GM18511 (cell line): ENCODE data around the gene DPH1.
A peak's percentile ranks its signal among the peaks of the same experiment; 100 is the strongest.

ENCODE experiments used
- ATAC-seq: cut with Tn5 transposase; IDR thresholded peaks from one replicate; pipeline ENCODE4 v1.9.1; 2021; ENCODE audit warnings: mild to moderate bottlenecking, moderate library complexity; ENCODE audit not compliant: unreplicated experiment

DPH1 gene

DNA sequence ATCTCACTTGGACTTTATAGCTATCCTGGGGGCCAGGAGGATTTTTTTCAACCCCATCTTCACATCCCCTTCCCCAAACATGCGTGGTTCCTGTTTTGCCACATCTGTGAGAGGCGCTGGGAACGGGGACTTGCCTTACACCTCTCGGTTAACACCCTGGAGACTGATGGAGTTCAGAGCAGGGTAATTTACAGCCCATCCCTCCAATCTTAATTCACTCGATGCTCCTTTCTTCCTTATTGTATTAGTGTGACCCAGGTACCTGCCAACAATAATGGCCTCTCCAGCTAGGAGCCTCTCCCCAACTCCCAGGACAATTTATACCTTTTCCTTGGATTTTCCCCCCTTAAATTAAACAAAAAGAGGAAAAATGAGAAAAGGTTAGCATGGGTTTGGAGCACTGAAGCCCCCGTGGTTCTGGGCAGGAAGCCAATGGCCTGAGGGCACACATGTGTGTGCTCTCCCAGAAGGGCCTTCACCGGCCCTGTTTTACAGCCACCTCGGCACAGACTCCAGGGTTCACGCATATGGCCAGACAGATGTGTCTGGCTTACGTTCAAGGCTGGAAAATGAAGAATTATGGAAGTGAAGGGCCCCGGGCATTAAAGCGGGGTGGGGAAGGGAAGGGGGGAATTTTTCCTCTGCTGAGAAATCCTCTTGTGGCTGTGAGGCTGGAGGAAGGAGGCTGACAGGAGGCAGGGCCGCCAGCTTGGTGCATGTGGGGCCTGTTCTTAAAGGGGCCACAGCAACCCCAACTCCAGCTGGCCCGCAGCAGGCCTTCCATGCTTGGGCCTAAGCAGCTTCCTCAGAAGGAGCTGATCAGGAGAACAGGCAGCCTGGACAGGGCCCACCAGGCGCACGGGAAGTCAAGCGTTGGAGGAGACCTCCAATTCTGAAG, 46.4 kb downstream of the DPH1 start:
- no peak for ATAC-seq

DNA sequence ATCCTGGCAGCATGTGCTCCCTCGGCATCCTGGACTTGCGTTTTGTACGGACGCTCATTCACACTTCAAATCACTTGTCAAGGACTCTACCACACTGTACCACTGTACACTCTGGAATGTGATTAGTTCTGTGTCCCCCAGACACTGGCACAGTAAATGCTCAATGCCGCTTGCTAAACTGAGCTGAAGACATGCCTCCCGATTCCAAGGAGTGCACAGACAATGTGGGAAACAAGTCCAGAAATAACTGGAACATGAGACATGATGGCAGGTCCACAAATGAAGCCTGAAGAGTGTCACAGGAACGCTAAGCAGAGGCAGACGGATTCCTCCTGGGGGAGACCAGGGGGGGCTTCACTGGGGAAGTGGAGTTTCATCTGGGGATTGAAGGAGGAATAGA, 47.1 kb downstream of the DPH1 start:
- no peak for ATAC-seq

DNA sequence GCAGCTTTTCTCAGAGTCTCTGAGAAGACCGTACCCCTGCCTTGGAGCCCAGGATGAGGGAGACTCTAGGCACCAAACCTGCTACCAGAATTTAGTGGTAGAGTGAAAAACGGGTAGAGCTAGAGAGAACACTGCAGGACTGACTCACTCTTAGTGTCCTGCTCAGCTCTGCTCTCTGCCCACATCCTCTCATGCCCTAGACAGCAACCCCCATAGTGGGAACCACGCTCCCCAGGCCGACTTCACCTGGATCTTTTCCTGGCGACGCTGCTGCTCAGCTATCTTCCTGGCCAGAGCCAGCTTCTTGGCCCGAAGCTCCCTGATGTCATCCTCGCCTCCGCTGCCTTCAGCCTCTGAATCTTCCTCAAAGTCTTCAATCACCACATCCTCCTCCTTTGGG, 51.6 kb downstream of the DPH1 start:
- no peak for ATAC-seq

DNA sequence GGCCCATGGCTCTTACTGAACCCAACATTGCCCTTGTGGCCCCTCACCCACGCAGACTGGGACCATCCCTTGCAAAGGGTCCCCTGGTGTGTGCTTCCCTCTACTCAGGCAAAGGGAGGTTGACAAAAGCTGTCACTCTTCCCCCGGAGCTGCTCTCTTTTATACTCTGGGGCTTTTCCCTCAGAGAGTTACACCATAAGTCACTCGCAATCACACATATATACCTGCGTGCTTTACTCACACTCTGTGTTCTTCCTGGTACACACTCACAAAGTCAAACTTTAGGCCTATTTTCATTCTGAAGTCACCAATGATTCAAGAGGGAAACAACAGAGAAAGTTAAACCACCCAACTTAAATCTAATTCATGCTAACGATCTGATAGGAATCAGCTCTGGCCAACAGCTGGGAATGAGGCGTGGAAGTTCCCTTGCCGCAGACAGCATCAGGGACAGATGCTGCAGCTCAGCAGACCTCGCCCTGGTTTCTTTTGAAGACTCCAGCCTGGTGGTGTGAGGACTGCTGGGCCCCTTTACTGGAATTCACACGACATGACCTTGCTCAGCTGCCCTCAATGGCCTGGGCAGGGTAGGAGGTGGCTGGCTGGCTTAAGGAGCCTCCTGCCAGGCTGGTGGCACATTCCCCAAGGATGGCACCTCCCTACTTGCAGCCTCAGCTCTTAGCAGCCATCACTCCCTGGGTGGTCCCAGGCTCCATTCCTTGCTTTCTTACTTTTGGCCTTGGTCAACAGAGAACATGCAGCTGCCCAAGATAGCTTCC, 52.2 kb downstream of the DPH1 start:
- ATAC-seq: no peak

DNA sequence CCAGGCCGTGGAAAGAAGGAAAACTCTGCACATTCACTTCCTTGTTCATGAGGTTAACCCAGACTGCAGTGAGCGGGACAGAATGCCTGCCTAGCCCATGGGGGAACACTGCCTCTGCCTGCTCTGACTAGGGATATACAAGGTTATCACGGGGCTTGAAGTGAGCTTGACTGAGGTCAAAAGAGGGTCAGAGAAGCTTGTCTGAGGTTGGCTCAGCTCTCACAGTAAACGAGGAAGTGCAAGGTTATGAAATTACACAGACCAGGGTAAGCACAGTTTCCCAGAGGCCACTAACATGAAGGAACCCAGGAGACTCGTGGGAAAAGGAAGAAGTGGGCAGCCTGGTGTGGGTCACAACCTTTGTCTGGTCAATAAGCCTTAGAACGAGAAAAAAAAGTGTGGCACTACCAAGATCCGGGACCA, 53.7 kb downstream of the DPH1 start:
- ATAC-seq: peak; percentile 45

DNA sequence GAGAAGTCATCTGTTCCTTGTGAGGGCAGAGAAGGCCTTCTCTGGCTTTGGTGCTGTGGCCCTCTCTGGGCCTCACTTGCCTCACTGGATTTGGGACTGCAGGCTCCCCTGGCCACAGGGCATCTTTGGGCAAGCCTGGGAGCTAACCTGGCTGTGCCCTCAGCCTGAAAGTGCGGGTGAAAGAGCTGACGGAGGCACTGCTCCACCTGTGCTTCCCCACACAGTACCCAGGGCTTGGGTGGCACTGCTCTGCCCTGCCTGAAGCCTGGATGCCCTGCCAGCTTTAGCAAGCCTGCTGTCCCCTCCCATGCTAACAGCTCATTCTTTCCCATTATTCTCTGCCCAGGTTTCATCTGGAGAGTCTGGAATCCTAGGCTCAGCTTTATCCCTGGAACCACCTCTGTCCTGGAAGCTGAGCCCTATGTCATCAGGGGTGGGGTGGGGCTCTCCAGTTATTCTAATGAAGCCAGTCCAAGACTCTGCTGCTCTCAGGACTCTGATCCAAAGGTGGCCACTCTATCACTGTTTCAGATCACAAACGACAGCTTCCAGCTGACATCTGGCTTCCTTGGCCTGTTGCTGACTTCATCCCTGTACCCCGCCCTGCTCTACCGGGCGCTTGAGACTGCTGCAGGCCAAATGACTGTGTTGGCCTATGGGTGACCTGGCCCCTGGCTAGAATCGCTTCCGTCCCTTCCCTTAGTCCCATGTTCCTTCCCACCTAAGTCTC, 54.2 kb downstream of the DPH1 start:
- ATAC-seq: no peak

DNA sequence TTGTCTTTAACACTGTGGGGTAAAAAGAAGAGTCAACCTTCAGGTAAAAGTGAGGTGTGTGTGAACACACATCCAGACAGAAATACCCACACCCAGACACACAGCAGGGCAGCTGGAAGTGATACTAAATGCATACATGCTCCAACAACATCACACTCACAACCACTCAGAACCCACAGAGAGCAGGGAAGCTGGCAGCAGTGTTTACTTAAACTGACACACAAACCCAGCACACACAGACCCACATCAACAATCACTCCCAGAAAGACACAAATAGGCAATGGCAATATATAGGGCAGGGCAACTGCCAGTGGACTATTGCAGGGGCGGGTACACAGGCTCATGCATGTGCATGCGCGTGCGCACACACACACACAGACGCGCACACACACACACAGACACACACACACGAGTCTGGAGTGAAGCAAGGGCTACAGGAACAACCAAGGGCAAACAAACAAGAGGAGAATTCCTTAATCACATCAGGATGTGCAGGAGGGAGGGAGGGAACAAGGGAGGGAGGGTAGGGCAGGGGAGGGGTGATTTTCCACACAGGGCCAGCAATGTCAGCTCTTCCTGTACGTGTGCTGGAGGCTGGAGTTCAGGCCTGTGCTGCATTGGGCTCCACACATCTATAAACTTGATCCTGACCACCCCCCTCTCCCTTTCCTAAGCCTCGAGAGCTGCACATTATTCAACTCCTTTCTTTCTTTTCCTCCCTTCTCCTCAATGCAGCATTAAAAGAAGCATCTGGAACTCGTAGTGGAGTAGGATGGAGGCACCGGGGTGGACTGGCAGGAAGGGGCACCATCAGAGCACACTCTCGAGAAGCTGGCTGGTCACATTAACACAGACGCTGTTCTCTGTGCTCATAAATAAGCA, 55.1 kb downstream of the DPH1 start:
- no peak for ATAC-seq

DNA sequence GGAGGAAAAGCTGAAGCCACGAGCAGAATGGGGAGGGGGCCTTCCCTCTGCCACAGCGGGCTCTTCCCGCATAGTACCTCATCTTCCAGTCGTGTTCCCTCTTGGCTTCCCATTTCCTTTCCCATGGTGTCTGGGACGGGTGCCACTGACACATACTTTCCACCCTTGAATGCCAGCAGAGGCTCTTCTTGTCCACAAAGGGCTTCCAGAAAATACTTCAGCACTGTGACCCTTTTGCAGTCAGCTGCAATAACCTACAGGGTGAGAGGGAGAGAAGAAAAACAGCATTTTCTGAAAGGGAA, 55.6 kb downstream of the DPH1 start:
- ATAC-seq: no peak

DNA sequence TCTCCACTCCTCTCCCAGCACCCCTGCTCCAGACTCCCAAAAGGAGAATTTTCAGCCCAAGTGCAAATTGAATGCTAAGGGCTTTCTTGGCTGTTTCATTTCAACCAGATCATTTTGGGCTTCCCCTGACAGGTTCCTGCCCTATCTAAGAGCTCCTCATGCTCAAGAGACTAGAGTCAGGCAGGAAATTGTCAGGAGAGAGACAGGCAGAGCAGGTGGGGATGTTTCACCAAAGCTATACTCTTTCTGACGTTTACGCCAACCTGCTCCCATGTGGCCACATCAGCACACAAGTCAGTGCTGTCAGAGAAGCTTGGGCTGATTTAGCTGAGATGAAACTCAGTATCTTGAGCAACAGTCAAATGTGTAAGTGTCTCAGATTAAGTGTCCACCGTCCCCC, 56.4 kb downstream of the DPH1 start:
- ATAC-seq: no peak

DNA sequence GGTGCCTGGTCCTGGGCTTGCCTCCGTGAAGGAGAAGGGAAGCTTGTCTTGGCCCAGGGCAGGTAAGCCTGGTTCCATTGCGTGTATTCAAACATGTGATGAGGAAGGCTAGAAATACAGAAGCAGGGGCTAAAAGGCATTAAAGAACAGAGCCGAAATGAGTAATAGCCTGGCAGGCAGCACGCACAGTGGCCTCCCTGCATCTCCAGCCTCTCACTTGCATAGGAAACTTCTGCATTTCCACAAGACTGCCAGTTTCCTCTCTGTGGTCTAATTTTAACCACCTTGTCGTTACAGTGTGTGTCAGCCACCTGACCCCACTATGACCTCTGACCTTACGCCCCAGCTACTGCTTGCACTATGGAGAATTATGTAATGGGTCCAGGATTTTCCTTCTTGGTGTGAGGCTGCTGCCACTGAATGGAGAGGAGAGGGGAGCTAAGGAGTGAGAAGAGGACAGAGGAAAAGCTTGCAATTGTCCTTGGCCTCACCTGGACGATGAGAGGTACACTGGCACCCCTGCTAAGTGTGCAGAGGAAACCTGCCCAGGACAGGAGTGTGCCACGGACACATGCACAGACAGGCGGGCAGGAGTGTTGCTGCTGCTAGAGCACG, 57.8 kb downstream of the DPH1 start:
- peak; percentile 54 for ATAC-seq

DNA sequence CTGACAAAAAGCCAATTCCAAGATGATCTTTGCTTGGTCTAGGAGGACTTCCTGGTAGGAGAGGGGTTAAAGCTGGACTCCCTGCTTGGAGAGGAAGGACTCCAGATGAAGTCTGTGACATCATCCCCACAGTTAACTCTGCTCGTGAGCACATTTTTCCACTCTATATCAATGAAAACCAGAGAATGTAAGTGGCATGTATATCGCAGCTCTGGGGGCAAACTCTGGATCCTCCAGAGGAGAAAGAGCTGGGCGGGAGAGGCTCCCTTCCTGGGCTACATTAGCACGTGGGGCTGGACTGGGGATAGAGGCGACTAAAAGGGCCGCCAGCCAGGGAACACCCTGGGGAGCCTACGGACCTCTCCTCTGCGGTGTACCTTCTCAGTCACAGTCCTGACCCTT, 59.1 kb downstream of the DPH1 start:
- ATAC-seq: peak; percentile 19

DNA sequence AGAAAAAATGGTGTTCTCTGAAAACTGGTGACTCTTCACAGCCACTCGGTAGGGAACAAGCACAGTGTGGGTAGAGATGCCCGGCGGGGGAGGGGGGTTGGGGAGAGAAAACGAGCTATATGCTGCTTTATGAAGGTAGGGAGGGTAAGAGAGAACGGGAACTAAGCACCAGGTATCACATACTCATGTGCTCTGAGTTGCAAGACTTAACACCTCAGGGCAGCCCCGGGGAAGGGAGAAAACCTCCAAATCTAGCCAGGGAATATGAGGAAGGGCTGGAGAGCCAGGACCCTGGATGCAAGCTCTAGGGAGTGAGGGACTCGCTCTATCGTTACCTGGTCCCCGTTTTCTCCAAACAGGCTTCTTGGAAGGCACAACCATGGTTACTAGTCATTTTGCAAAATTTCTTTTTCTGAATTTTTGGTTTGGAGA, 60.3 kb downstream of the DPH1 start:
- no peak for ATAC-seq

DNA sequence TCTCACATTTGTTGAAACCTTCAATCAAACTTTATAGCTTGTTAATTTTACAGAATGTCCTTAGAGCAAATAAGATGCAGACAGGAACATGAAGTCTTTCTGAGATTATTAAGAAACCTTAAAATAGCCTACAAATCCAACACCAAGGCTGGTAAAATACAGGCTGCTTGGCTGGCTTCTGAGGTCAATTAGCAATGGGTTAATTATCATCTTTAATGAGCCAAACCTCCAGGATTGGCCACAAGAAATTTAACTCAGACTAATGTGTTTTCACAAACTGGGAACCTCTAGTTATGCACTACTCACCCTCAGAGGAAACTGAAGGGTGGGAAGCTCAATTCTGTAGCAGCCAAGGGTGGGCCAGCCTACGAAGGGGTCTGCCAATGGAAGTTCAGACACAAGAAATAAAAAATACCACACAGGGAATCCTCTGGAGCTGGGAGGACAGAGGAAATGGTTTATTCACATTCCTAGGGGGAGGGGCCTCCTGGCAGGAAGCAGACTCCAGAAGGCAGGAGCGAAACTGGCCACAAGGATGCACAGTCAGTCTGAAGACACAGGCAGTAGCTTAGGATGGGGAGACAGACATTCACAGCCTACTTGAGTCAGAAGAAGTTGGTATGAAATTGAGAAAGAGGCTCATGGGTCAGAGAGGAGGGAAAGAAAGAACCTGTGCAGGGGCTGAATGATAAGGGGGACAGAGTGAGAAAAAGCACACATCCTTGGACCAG, 61.0 kb downstream of the DPH1 start:
- ATAC-seq: no peak

DNA sequence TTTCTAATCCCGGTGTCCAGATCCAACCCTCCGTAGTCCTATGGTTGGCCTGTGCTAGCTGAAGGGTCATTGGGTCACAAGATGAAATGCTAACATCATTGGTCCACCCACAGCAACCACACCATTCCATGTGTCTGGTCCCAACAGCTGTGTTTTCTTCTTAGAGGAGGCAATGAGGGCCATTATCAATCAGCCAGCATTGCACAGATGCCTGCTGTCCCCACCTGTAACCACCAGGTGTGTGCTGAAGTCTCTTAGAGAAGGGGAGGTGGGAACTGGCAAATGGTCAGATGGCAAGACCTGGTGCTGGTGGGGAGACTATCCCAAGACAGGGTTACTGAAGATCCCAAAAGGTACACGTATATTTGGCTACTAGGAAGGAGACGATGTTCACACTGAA, 62.3 kb downstream of the DPH1 start:
- ATAC-seq: no peak

DNA sequence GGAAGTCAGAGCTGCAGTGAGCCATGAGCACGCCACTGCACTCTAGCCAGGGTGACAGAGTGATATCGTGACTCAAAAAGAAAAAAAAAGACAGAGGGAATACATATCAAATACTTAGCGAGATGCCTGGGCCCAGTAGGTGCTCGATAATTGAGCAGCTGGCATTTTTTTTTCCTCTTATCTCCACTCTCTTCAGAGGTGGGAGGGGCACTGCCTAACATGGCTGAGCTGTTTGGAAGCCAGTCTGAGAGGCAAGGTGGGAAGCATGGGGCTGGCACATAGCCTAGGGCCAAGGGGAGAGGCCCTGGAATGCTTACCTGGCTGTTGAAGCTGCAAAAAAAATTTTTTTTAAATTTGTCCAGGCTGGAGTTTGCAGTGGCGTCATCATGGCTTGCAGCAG, 63.4 kb downstream of the DPH1 start:
- no peak for ATAC-seq
